GM21515 (cell line): ENCODE data around the gene PLA2G2D.

Source experiments
- ATAC-seq: cut with Tn5 transposase; IDR thresholded peaks from one replicate; pipeline ENCODE4 v1.9.1; 2021; ENCODE audit not compliant: unreplicated experiment

The PLA2G2D gene

GRCh38 chr1:20068722-20069121, 50.6 kb downstream of the PLA2G2D start:
- no peak for ATAC-seq

GRCh38 chr1:20063861-20064292, 55.5 kb downstream of the PLA2G2D start:
- no peak for ATAC-seq
